A549 (cell line): ENCODE data around the gene KCNAB2. TPM values are rescaled to one million over a fixed set of nuclear protein-coding genes. Genes with fewer than 3 reads are reported as not detected.

Experiments used
- ATAC-seq, 2 experiments: fragments of 200-7000 bp in 1 of 2; fragments of >200 bp in 1 of 2; cut with Nextera tagmentation in 1 of 2; cut with Tn5 transposase in 1 of 2; 3 replicates each; pipeline versions ENCODE4 v1.8.0 to v1.9.1; 2018 to 2020; ENCODE audit warnings: mild to moderate bottlenecking in 1 of 2, moderate library complexity in 1 of 2
- CTCF ChIA-PET: fragments of 300-600 bp; sonication (Branson Sonifier 250); formaldehyde crosslinking; extraction: SDS; loops from one replicate; lab custom pipeline; 2021; ENCODE audit warnings: antibody characterized with exemption, inconsistent platforms; lab: Yijun Ruan, JAX
- POLR2A ChIA-PET: fragments of 350-600 bp; formaldehyde crosslinking; extraction: SDS; loops from one replicate; lab custom pipeline; 2021; ENCODE audit warnings: antibody characterized with exemption, inconsistent platforms; lab: Yijun Ruan, JAX
- DNase-seq, 2 experiments: peaks; one replicate each; pipeline versions ENCODE4 v3.0.0 to v3.0.0-alpha.2; 2011 to 2016; ENCODE audit warnings: low read depth in 1 of 2, low spot score in 1 of 2
- FAIRE-seq: peaks from 2 replicates; lab custom pipeline; 2011; peaks lifted over from hg19 to GRCh38; lab: Jason Lieb, UNC
- H3K27ac ChIP-seq, 2 experiments: fragments of >200 bp; sonication (Bioruptor Twin); formaldehyde crosslinking; 3 replicates each; pipeline ENCODE4 v1.5.1; 2016 to 2017
- H3K4me1 ChIP-seq: fragments of >200 bp; sonication (Bioruptor Twin); formaldehyde crosslinking; 3 replicates; pipeline ENCODE4 v1.6.1; 2016
- H3K4me2 ChIP-seq: fragments of >200 bp; sonication (Bioruptor Twin); formaldehyde crosslinking; 3 replicates; pipeline ENCODE4 v1.6.1; 2016
- H3K4me3 ChIP-seq: fragments of >200 bp; sonication (Bioruptor Twin); formaldehyde crosslinking; 3 replicates; pipeline ENCODE4 v1.5.1; 2016
- H3K9me3 ChIP-seq: fragments of >200 bp; sonication (Bioruptor Twin); formaldehyde crosslinking; 3 replicates; pipeline ENCODE4 v1.6.1; 2016
- BCL3 ChIP-seq: fragments of >200 bp; sonication (Bioruptor Twin); formaldehyde crosslinking; IDR thresholded peaks from 3 replicates; pipeline ENCODE4 v1.6.1; 2016
- BHLHE40 ChIP-seq: IDR thresholded peaks from 2 replicates; pipeline ENCODE4 v1.6.1; 2012; ENCODE audit warnings: low read depth, low read length, inconsistent platforms
- CTCF ChIP-seq: fragments of >200 bp; sonication (Bioruptor Twin); formaldehyde crosslinking; IDR thresholded peaks from 3 replicates; pipeline ENCODE4 v1.5.1; 2016
- EHF ChIP-seq: fragments of 250-450 bp; sonication (Bioruptor Pico); IDR thresholded peaks from 2 replicates; pipeline ENCODE4 v1.5.0; 2020; ENCODE audit warnings: mild to moderate bottlenecking
- FOSB ChIP-seq: fragments of 250-450 bp; sonication (Bioruptor Pico); IDR thresholded peaks from 2 replicates; pipeline ENCODE4 v1.5.0; 2020; ENCODE audit warnings: mild to moderate bottlenecking, moderate library complexity
- FOSL2 ChIP-seq, 2 experiments: fragments of 450-650 bp in 1 of 2; fragments of >200 bp in 1 of 2; sonication (Bioruptor Twin) in 1 of 2; formaldehyde crosslinking; IDR thresholded peaks; 2 replicates each; pipeline versions ENCODE4 v1.5.0 to v1.6.1; 2016 to 2020; ENCODE audit warnings: mild to moderate bottlenecking in 1 of 2, moderate library complexity in 1 of 2
- HOXA7 ChIP-seq: fragments of 250-450 bp; sonication (Bioruptor Pico); IDR thresholded peaks from 2 replicates; pipeline ENCODE4 v1.5.0; 2020; ENCODE audit warnings: mild to moderate bottlenecking, moderate library complexity
- JUN ChIP-seq, 2 experiments: fragments of >200 bp; sonication (Bioruptor Twin); formaldehyde crosslinking; IDR thresholded peaks; 2 replicates in 1 of 2; 3 replicates in 1 of 2; pipeline ENCODE4 v1.6.1; 2016 to 2017
- KDM1A ChIP-seq: fragments of 200-600 bp; sonication (generic); IDR thresholded peaks from 2 replicates; pipeline ENCODE4 v1.6.1; 2016; ENCODE audit warnings: low read depth, mild to moderate bottlenecking
- KDM5A ChIP-seq: fragments of 200-600 bp; sonication (generic); IDR thresholded peaks from 2 replicates; pipeline ENCODE4 v1.6.1; 2016; ENCODE audit warnings: antibody characterized with exemption, mild to moderate bottlenecking
- NFE2L2 ChIP-seq: fragments of 150-350 bp; conservative IDR thresholded peaks from 2 replicates; pipeline ENCODE4 v1.6.1; 2014; ENCODE audit warnings: low read length
- NPAS2 ChIP-seq: fragments of 250-450 bp; sonication (Bioruptor Pico); IDR thresholded peaks from 2 replicates; pipeline ENCODE4 v1.8.0; 2022; ENCODE audit warnings: mild to moderate bottlenecking, moderate library complexity, borderline replicate concordance
- NR3C1 ChIP-seq: fragments of >200 bp; sonication (Bioruptor Twin); formaldehyde crosslinking; IDR thresholded peaks from 3 replicates; pipeline ENCODE4 v1.6.1; 2017
- RARB ChIP-seq: fragments of 250-450 bp; sonication (Bioruptor Pico); IDR thresholded peaks from 2 replicates; pipeline ENCODE4 v1.8.0; 2021; ENCODE audit warnings: mild to moderate bottlenecking, moderate library complexity
- RCOR1 ChIP-seq: fragments of 150-350 bp; IDR thresholded peaks from 2 replicates; pipeline ENCODE4 v1.6.1; 2014; ENCODE audit warnings: antibody characterized with exemption, low read length, low read depth
- RFX5 ChIP-seq: fragments of 450-650 bp; IDR thresholded peaks from 2 replicates; pipeline ENCODE4 v1.7.1; 2014; ENCODE audit warnings: antibody characterized with exemption, mild to moderate bottlenecking, moderate library complexity
- RNF2 ChIP-seq: fragments of 200-600 bp; sonication (generic); IDR thresholded peaks from 2 replicates; pipeline ENCODE4 v1.6.1; 2016; ENCODE audit warnings: low read depth, mild to moderate bottlenecking, antibody characterized with exemption, moderate library complexity, borderline replicate concordance
- ZSCAN20 ChIP-seq: fragments of 250-450 bp; sonication (Bioruptor Pico); IDR thresholded peaks from 2 replicates; pipeline ENCODE4 v1.8.0; 2022; ENCODE audit warnings: mild to moderate bottlenecking, moderate library complexity
- WGBS: methylation state at CpG from one replicate; pipeline ENCODE4 v1.1.6; 2017; ENCODE audit errors: missing lambda C conversion rate; 5-methylcytosine and 5-hydroxymethylcytosine counted together
- polyA plus RNA-seq, 4 experiments: library from polyadenylated mRNA; depleted of rRNA in 3 of 4; stranded (reverse); fragments of >200 nt; fragmentation: RNase III in 1 of 4; extraction: RNeasy Plus Mini Kit Qiagen cat#74134 plus additional on column Dnase treatment in 1 of 4; gene quantifications; 2 replicates in 3 of 4; 3 replicates in 1 of 4; pipeline ENCODE4 v1.2.3, GENCODE V29; 2011 to 2017
- TF ChIP-seq, protein P1 (sequence below): IDR thresholded peaks from 2 replicates; pipeline ENCODE4 v1.6.1; 2012; ENCODE audit warnings: low read depth, borderline replicate concordance
- TF ChIP-seq, protein P2 (sequence below): IDR thresholded peaks from 2 replicates; pipeline ENCODE4 v1.6.1; 2012

KCNAB2 gene
- polyA plus RNA-seq, 2 of the 4 experiments (the other 2 are of a cell fraction), result 7.3 to 9.9 TPM

- TF ChIP-seq KDM1A, result no peak
Measured at GRCh38 chr1:6022193-6022592, 23.5 kb upstream of the KCNAB2 start (continued).

- no peak for DNase-seq
- H3K9me3 ChIP-seq, result no peaks in the 10 kb centered on the region
- POLR2A ChIA-PET, result no interaction called here
- CTCF ChIA-PET, result no interaction called here
- no peak for TF ChIP-seq NR3C1
- FAIRE-seq, result no peak
- no peak overlapping the region for H3K27ac ChIP-seq
- H3K4me1 ChIP-seq, result peaks cover 16% of the 10 kb centered on the region; the same call in 2 of the 3 replicates
- 69% methylated on average over 5 of the region's 5 CpGs for WGBS
- H3K4me2 ChIP-seq, result no peak overlapping the region
- no peak for ATAC-seq
- H3K4me3 ChIP-seq, result no peak overlapping the region
Measured at GRCh38 chr1:6023346-6023745, 22.3 kb upstream of the KCNAB2 start.

DNA sequence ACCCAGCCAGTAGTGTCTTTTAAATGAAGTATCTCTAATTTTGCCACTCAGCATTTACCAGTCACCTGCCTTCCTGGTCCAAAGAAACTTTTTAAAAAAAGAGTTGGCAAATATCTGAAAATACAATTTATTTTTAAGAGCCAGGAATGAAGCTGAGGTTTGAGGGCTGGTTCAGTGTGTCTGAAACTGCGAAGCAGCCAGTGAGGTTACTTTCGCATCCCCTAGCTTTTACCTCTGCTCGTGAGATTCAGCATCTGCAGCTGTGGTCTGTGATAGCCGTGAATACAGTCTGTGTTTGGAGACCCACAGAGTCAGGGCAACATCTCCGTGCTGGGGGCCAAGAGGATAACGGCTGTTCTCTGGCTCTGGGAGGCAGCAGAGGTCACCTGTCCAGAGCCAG, 21.3 kb upstream of the KCNAB2 start:
- no peak for DNase-seq
- H3K4me1 ChIP-seq, result peaks cover 16% of the 10 kb centered on the region; the same call in 2 of the 3 replicates
- no peak overlapping the region; the same call in 2 of the 3 replicates for H3K4me2 ChIP-seq
- WGBS, result 94% methylated on average over 6 of the region's 6 CpGs
- H3K27ac ChIP-seq, result no peak overlapping the region
- no peak for FAIRE-seq
- ATAC-seq, result no peak
- CTCF ChIA-PET, result no interaction called here
- POLR2A ChIA-PET, result no interaction called here
- no peak overlapping the region for H3K4me3 ChIP-seq
- H3K9me3 ChIP-seq, result no peaks in the 10 kb centered on the region
- TF ChIP-seq, protein P1, sequence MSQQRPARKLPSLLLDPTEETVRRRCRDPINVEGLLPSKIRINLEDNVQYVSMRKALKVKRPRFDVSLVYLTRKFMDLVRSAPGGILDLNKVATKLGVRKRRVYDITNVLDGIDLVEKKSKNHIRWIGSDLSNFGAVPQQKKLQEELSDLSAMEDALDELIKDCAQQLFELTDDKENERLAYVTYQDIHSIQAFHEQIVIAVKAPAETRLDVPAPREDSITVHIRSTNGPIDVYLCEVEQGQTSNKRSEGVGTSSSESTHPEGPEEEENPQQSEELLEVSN, result no peak
- TF ChIP-seq RNF2, result no peak
- TF ChIP-seq EHF (CRISPR knock-in tag), result no peak
- TF ChIP-seq, all 56 proteins: peak for 0

- no peak for FAIRE-seq
- Histone ChIP-seq H3K4me1 (peaks cover 16% of the 10 kb centered on the region; the same call in 2 of the 3 replicates), H3K27ac (peak overlapping the region; percentile 72 to 90), H3K4me3 (peak overlapping the region; percentile 51), H3K4me2 (peak overlapping the region; percentile 85), H3K9me3 (no peaks in the 10 kb centered on the region)
- DNase-seq, result no peak
- peak; percentile 48 to 63; a peak in 5 of 6 replicates for ATAC-seq
- ChIA-PET POLR2A (no interaction called here), CTCF (interaction anchor here (0.6 to 1.3 kb wide), 3 partner anchors 19 to 388 kb away, joined by 3 read pairs; no protein-coding TSS in a partner anchor)
- no peak for TF ChIP-seq FOSL2 (IDR thresholded peaks at IDR 0.05)
- 0 out of 2 replicates have a peak, but pooled peaks have one; percentile 23 for TF ChIP-seq FOSL2 (CRISPR knock-in tag; IDR thresholded peaks at IDR 0.05)
- TF ChIP-seq ZSCAN20 (CRISPR knock-in tag), result no peak
- 11% methylated on average over 22 of the region's 29 CpGs for WGBS
Measured at GRCh38 chr1:6025269-6026094, 20.2 kb upstream of the KCNAB2 start.

GRCh38 chr1:6026095-6026809, 19.4 kb upstream of the KCNAB2 start:
- ATAC-seq (peak; percentile 89 to 92), DNase-seq (peak; percentile 44 to 68), FAIRE-seq (no peak)
- CTCF ChIA-PET, result interaction anchor here (0.9 to 1.3 kb wide), 2 partner anchors 20 to 51 kb away, joined by 3 read pairs; no protein-coding TSS in a partner anchor
- POLR2A ChIA-PET, result no interaction called here
- Histone ChIP-seq H3K4me2 (peak overlapping the region; percentile 85), H3K4me3 (peak overlapping the region; percentile 51), H3K4me1 (peaks cover 16% of the 10 kb centered on the region; the same call in 2 of the 3 replicates), H3K27ac (peak overlapping the region; percentile 72 to 90), H3K9me3 (no peaks in the 10 kb centered on the region)
- 53% methylated on average over 10 of the region's 34 CpGs for WGBS
- TF ChIP-seq JUN (IDR thresholded peaks at IDR 0.05) (0 out of 5 replicates have a peak, but pooled peaks of 1 of the 2 experiments have one; percentile 33), NPAS2 (CRISPR knock-in tag) (no peak), RCOR1 (no peak), NR3C1 (no peak), FOSB (CRISPR knock-in tag) (no peak), HOXA7 (CRISPR knock-in tag) (no peak), BCL3 (no peak), KDM5A (no peak), NFE2L2 (no peak), RFX5 (no peak), CTCF (no peak), RARB (CRISPR knock-in tag) (no peak), BHLHE40 (0 out of 2 replicates have a peak, but pooled peaks have one; percentile 14)
- TF ChIP-seq, protein P2, sequence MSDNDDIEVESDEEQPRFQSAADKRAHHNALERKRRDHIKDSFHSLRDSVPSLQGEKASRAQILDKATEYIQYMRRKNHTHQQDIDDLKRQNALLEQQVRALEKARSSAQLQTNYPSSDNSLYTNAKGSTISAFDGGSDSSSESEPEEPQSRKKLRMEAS, result peak; percentile 86
- TF ChIP-seq, protein P1, result peak; percentile 57; the same call in 1 of the 2 replicates
